Spleen (tissue), 11 donors: ENCODE measurements around the gene MGAT5. TPM values are rescaled to one million over a fixed set of nuclear protein-coding genes. Genes with fewer than 3 reads are reported as not detected.
A peak's percentile ranks its signal among the peaks of the same experiment; 100 is the strongest.

Experiments used
- DNase-seq: peaks from one replicate; pipeline ENCODE4 v3.0.0-alpha.2; 2020
- H3K27ac ChIP-seq, 8 donors: fragments of 200-600 bp; sonication (generic) in 7 of 8; 1 replicate in 4 of 8; 2 replicates in 4 of 8; pipeline versions ENCODE4 v1.5.0 to v1.8.0; 2016 to 2021; ENCODE audit warnings: inconsistent platforms in 4 of 8, mild to moderate bottlenecking in 4 of 8, moderate library complexity in 1 of 8
- H3K27me3 ChIP-seq, 7 donors: fragments of 200-600 bp; sonication (generic) in 6 of 7; replicated peaks in 1 of 7; 1 replicate in 4 of 7; 2 replicates in 3 of 7; pipeline versions ENCODE4 v1.5.0 to v1.8.0; 2016 to 2021; ENCODE audit warnings: inconsistent platforms in 3 of 7, mild to moderate bottlenecking in 1 of 7
- H3K36me3 ChIP-seq, 6 donors: fragments of 200-600 bp; sonication (generic) in 5 of 6; 1 replicate in 4 of 6; 2 replicates in 2 of 6; pipeline versions ENCODE4 v1.5.0 to v1.8.0; 2016 to 2021; ENCODE audit warnings: inconsistent platforms in 2 of 6
- H3K4me1 ChIP-seq, 6 donors: fragments of 200-600 bp; sonication (generic) in 5 of 6; 1 replicate in 3 of 6; 2 replicates in 3 of 6; pipeline versions ENCODE4 v1.5.0 to v1.8.0; 2016 to 2021; ENCODE audit warnings: inconsistent platforms in 3 of 6
- H3K4me3 ChIP-seq, 8 donors: fragments of 200-600 bp; sonication (generic) in 7 of 8; 1 replicate in 4 of 8; 2 replicates in 4 of 8; pipeline versions ENCODE4 v1.5.0 to v1.8.0; 2016 to 2021; ENCODE audit warnings: inconsistent platforms in 4 of 8, mild to moderate bottlenecking in 4 of 8, moderate library complexity in 2 of 8
- H3K9me3 ChIP-seq, 8 donors: fragments of 200-600 bp; sonication (generic) in 7 of 8; 1 replicate in 4 of 8; 2 replicates in 4 of 8; pipeline versions ENCODE4 v1.5.0 to v1.8.0; 2016 to 2021; ENCODE audit warnings: inconsistent platforms in 4 of 8
- CTCF ChIP-seq, 11 experiments: fragments of 200-600 bp in 7 of 11; fragments of 450-650 bp in 4 of 11; sonication (generic) in 4 of 11; IDR thresholded peaks in 8 of 11; conservative IDR thresholded peaks in 3 of 11; 1 replicate in 7 of 11; 2 replicates in 4 of 11; pipeline versions ENCODE4 v1.4.0 to v1.8.0; 2016 to 2021; ENCODE audit warnings: antibody characterized with exemption in 11 of 11, inconsistent platforms in 4 of 11, mild to moderate bottlenecking in 1 of 11
- POLR2A ChIP-seq, 3 donors: fragments of 450-650 bp; IDR thresholded peaks; one replicate each; pipeline ENCODE4 v1.5.1; 2017; ENCODE audit warnings: antibody characterized with exemption in 3 of 3, mild to moderate bottlenecking in 1 of 3
- POLR2AphosphoS5 ChIP-seq, 3 donors: sonication (generic); formaldehyde crosslinking; IDR thresholded peaks; one replicate each; pipeline ENCODE4 v1.5.1; 2017; ENCODE audit warnings: antibody characterized with exemption in 3 of 3
- WGBS, 5 donors: extraction: QIAGEN DNeasy Blood & Tissue Kit in 3 of 5; methylation state at CpG; one replicate each; pipeline versions ENCODE4 v1.1.5 to v1.1.7; 2013 to 2018; 5-methylcytosine and 5-hydroxymethylcytosine counted together
- intact Hi-C: fragments of 100-400 bp; cut with DNase I; formaldehyde crosslinking; loops from one replicate; pipeline ENCODE4 v1.15.0; 2023; ENCODE audit warnings: low total_unique reads
- polyA plus RNA-seq, 3 donors: library from polyadenylated mRNA; stranded (reverse); fragments of 200-250 nt; gene quantifications; one replicate each; pipeline ENCODE4 v1.2.1, GENCODE V29; 2013
- total RNA-seq, 7 donors: library from RNA; depleted of rRNA in 3 of 7; stranded (reverse); fragments of >200 nt in 3 of 7; fragmentation: NEBNext Ultra II Directional in 4 of 7; extraction: Animal tissue kit (Norgen Biotek cat#: 25700) in 4 of 7; gene quantifications; one replicate each; pipeline versions ENCODE4 v1.1.0 to v1.2.1, GENCODE V29; 2016 to 2021
- donor health status: healthy with polysubstance abuse.
- donor health status: DM: no; HTN: no; CAD: no; lungs with moderate emphysema.
- donor health status: DM: no; HTN: no; CAD: no.
- donor health status: Bipolar disorder and iron deficiency.
- donor health status: healthy.
- donor health status: DM: no; HTN: no; CAD: no.
- donor health status: DM: yes; HTN: yes; CAD: no.

Gene MGAT5
- total and polyA plus RNA-seq, 10 donors = 11.2 to 110 (median 91.9) TPM

DNA sequence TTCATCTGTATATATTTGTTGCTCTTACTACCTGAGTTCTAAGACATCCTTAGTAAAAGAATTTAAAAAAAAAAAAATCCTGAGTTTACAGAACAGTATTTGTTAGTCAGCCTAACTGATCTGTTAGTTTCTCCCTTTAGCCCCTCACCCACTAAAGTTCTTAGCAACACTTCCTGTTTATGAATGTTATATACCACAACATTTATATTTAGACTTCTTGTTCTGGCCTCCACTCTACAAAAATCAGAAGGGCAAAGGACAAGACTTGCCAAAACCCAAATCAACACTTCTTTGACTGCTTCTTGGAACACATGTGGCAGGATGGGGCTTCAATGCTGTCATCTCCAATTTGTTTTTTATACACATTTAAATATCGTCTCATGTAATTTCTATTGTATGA lies 71.1 kb downstream of the MGAT5 start:
- Histone ChIP-seq H3K4me1 (peaks cover 18 to 88% (median 37%) of the 10 kb centered on the region in 6 donors), H3K9me3 (no peaks in the 10 kb centered on the region), H3K4me3 (no peak overlapping the region), H3K36me3 (peaks cover 0 to 36% (median 0%) of the 10 kb centered on the region in 6 donors), H3K27ac (peak overlapping the region in 3 of 8 donors; percentile 40 to 68 (median 57)), H3K27me3 (no peaks in the 10 kb centered on the region)
- 56 to 80% (median 60%) methylated on average over 1 of the region's 1 CpG for WGBS, 5 donors
- no peak for DNase-seq
- no peak for TF ChIP-seq POLR2A (IDR thresholded peaks at IDR 0.05)
- TF ChIP-seq CTCF (IDR thresholded peaks at IDR 0.05 in 8 of 11, conservative IDR thresholded peaks at IDR 0.05 in 3 of 11) = no peak
- TF ChIP-seq POLR2AphosphoS5 (IDR thresholded peaks at IDR 0.05) = no peak
- intact Hi-C loops = no loop called here

DNA sequence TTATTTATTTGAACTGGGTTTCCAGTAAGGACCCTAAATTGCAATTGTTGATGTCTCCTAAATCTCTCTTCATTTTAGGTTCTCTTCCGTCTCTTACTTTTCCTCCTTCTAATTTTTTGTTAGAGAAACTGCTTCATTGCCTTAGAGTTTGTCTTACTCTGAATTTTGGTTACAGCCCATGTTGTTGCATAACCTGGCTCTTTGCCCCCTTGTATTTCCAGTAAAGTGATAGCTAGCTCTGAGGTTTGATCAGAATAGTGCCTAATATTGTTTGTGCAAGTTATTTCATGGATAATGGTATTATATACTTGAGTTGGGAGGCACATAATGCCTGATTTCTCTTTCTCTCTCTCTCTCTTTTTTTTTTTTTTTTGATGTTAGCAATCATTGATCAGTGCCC lies 71.8 kb downstream of the MGAT5 start:
- 91 to 97% (median 92%) methylated on average over 1 of the region's 1 CpG for WGBS, 5 donors
- DNase-seq = no peak
- H3K9me3 ChIP-seq = no peaks in the 10 kb centered on the region
- no peak overlapping the region for H3K4me3 ChIP-seq
- intact Hi-C loops = no loop called here
- H3K36me3 ChIP-seq = peaks cover 0 to 38% (median 0%) of the 10 kb centered on the region in 6 donors
- TF ChIP-seq CTCF (IDR thresholded peaks at IDR 0.05 in 8 of 11, conservative IDR thresholded peaks at IDR 0.05 in 3 of 11) (no peak), POLR2A (IDR thresholded peaks at IDR 0.05) (no peak), POLR2AphosphoS5 (IDR thresholded peaks at IDR 0.05) (no peak)
- no peaks in the 10 kb centered on the region for H3K27me3 ChIP-seq
- peak overlapping the region in 3 of 8 donors; percentile 40 to 62 (median 57) for H3K27ac ChIP-seq
- H3K4me1 ChIP-seq = peaks cover 12 to 80% (median 34%) of the 10 kb centered on the region in 6 donors

- WGBS, 5 donors = 95 to 99% (median 97%) methylated on average over 2 of the region's 2 CpGs
- Histone ChIP-seq H3K36me3 (peaks cover 0 to 34% (median 2%) of the 10 kb centered on the region in 6 donors), H3K4me3 (no peak overlapping the region), H3K4me1 (peaks cover 5 to 64% (median 27%) of the 10 kb centered on the region in 6 donors), H3K27me3 (no peaks in the 10 kb centered on the region), H3K9me3 (peaks cover 0 to 8% (median 4%) of the 10 kb centered on the region in 8 donors), H3K27ac (no peak overlapping the region)
- intact Hi-C loops = no loop called here
- TF ChIP-seq POLR2AphosphoS5 (IDR thresholded peaks at IDR 0.05) (no peak), POLR2A (IDR thresholded peaks at IDR 0.05) (no peak), CTCF (IDR thresholded peaks at IDR 0.05 in 8 of 11, conservative IDR thresholded peaks at IDR 0.05 in 3 of 11) (no peak)
- DNase-seq = no peak
Measured at GRCh38 chr2:134327367-134327766, 73.5 kb downstream of the MGAT5 start.

DNA sequence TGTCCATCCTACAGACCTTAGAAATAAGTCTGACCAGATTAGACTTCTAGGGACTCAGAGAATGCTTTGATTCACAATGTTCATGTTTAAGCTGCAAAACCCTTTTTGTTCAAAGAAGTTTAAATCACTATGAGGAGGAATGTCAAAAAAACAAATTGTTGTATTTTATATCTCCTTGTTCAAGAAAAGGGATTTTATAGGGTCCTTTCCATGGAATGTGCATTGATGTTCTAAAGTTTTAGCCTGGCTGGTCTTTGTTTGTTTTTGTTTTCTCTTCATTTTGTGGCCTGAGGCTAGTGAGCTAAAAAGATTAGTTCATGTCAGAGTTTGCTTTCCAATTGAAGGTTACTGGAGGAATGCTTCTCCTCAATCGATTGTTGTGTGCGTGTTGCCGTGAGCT lies 77.2 kb downstream of the MGAT5 start:
- Histone ChIP-seq H3K4me3 (no peak overlapping the region), H3K27ac (no peak overlapping the region), H3K9me3 (peaks cover 0 to 8% (median 4%) of the 10 kb centered on the region in 8 donors), H3K27me3 (no peaks in the 10 kb centered on the region), H3K4me1 (peaks cover 2 to 54% (median 12%) of the 10 kb centered on the region in 6 donors), H3K36me3 (peaks cover 0 to 35% (median 2%) of the 10 kb centered on the region in 6 donors)
- DNase-seq = no peak
- WGBS, 5 donors = 80 to 98% (median 97%) methylated on average over 3 of the region's 3 CpGs
- no peak for TF ChIP-seq POLR2A (IDR thresholded peaks at IDR 0.05)
- TF ChIP-seq CTCF (IDR thresholded peaks at IDR 0.05 in 8 of 11, conservative IDR thresholded peaks at IDR 0.05 in 3 of 11) = no peak
- no peak for TF ChIP-seq POLR2AphosphoS5 (IDR thresholded peaks at IDR 0.05)
- intact Hi-C loops = no loop called here
